Activated CD4-positive, alpha-beta T cell treated with anti-CD3 and anti-CD28 coated beads, Interleukin-2, Interleukin-4, amounts not matched to agents 100 ng/mL and 50 ng/mL, durations not matched to agents 16 hours and 8 hours (primary cell): Measurements from ENCODE around the gene CNIH3.
"Not testable (repeated sequence)": the region's sequence is repeated elsewhere in the genome, so short reads cannot be mapped to it uniquely, and the experiment has no call there.

Experiments used
- DNase-seq: peaks from one replicate; pipeline ENCODE4 v3.0.0-alpha.2; 2020; ENCODE audit warnings: low spot score

The CNIH3 gene

GRCh38 chr1:224689374-224689773, 73.3 kb downstream of the CNIH3 start:
- DNase-seq = no peak

GRCh38 chr1:224690576-224690975, 74.5 kb downstream of the CNIH3 start:
- DNase-seq = no peak

GRCh38 chr1:224691148-224691925, 75.2 kb downstream of the CNIH3 start:
- no peak for DNase-seq

GRCh38 chr1:224694969-224695368, 78.9 kb downstream of the CNIH3 start:
- DNase-seq = no peak

GRCh38 chr1:224696021-224696420, 79.9 kb downstream of the CNIH3 start:
- DNase-seq = no peak

- no peak for DNase-seq
Measured at GRCh38 chr1:224696891-224697765, 81.0 kb downstream of the CNIH3 start.

- DNase-seq = no peak
Measured at GRCh38 chr1:224698015-224698451, 81.9 kb downstream of the CNIH3 start.

- no peak for DNase-seq
Measured at GRCh38 chr1:224700918-224701531, 84.9 kb downstream of the CNIH3 start.

- DNase-seq = no peak
Measured at GRCh38 chr1:224703702-224704101, 87.6 kb downstream of the CNIH3 start.

- no peak for DNase-seq
Measured at GRCh38 chr1:224704107-224704735, 88.1 kb downstream of the CNIH3 start.

- no peak for DNase-seq
Measured at GRCh38 chr1:224705578-224705977, 89.5 kb downstream of the CNIH3 start.

GRCh38 chr1:224707843-224708725, 92.0 kb downstream of the CNIH3 start:
- no peak for DNase-seq

GRCh38 chr1:224710196-224710595, 94.1 kb downstream of the CNIH3 start:
- no peak for DNase-seq

- not testable (repeated sequence) for DNase-seq
Measured at GRCh38 chr1:224711231-224711756, 95.2 kb downstream of the CNIH3 start.

- no peak for DNase-seq
Measured at GRCh38 chr1:224711876-224712275, 95.8 kb downstream of the CNIH3 start.

GRCh38 chr1:224713228-224713627, 97.1 kb downstream of the CNIH3 start:
- no peak for DNase-seq

GRCh38 chr1:224714553-224714952, 98.4 kb downstream of the CNIH3 start:
- DNase-seq = no peak

GRCh38 chr1:224718470-224719053, 102.4 kb downstream of the CNIH3 start:
- DNase-seq = no peak

GRCh38 chr1:224719716-224720115, 103.6 kb downstream of the CNIH3 start:
- DNase-seq = no peak

- no peak for DNase-seq
Measured at GRCh38 chr1:224720216-224720615, 104.1 kb downstream of the CNIH3 start.

GRCh38 chr1:224721000-224721399, 104.9 kb downstream of the CNIH3 start:
- no peak for DNase-seq
